ENCODE results near the gene ECE2.
"Not testable (repeated sequence)": the region's sequence is repeated elsewhere in the genome, so short reads cannot be mapped to it uniquely, and the experiment has no call there.

The ECE2 gene

DNA sequence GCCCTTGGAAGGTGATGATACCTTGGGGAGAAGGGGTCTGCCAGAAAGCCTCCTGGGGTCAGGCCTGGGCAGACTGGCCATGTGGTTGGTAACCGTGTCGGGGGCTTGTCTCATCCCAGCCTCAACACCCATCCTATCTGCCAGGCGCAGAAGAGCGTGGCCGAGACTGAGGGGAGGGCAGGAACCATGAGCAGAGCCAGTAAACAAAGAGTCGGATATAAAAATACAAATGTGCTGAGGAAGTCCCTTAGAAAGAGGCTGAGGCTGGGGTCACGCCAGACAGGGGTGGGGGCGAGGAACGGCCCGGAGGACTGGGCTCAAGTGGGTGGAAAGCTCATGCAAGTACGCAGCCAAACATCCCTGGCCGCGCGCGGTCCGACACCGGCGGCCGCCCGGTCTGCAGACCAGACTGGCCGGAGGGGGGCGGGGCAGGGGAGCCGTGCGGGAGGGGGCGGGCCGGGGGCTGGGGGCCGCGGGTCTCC, 16.4 kb upstream of the ECE2 start:
- Histone ChIP-seq H3K4me3 (no peak overlapping the region), H3K9me3 (ENCODE audit: low read depth, low read length) (no peaks in the 10 kb centered on the region), H3K9ac (ENCODE audit: insufficient read length) (no peak overlapping the region), H3K27ac (no peak overlapping the region), H3K36me3 (ENCODE audit: insufficient read depth, low read length) (no peaks in the 10 kb centered on the region)
- TF ChIP-seq POLR2AphosphoS5 (IDR thresholded peaks at IDR 0.05; ENCODE audit: borderline replicate concordance, low read depth, low read length), result no peak
- no peak for TF ChIP-seq EZH2 (IDR thresholded peaks at IDR 0.05)
- no peak for TF ChIP-seq FOXP2 (optimal IDR thresholded peaks at IDR 0.05; ENCODE audit: control extremely low read depth, extremely low read length, insufficient read depth)
- no peak for DNase-seq (ENCODE audit: low read depth, low spot score)

DNA sequence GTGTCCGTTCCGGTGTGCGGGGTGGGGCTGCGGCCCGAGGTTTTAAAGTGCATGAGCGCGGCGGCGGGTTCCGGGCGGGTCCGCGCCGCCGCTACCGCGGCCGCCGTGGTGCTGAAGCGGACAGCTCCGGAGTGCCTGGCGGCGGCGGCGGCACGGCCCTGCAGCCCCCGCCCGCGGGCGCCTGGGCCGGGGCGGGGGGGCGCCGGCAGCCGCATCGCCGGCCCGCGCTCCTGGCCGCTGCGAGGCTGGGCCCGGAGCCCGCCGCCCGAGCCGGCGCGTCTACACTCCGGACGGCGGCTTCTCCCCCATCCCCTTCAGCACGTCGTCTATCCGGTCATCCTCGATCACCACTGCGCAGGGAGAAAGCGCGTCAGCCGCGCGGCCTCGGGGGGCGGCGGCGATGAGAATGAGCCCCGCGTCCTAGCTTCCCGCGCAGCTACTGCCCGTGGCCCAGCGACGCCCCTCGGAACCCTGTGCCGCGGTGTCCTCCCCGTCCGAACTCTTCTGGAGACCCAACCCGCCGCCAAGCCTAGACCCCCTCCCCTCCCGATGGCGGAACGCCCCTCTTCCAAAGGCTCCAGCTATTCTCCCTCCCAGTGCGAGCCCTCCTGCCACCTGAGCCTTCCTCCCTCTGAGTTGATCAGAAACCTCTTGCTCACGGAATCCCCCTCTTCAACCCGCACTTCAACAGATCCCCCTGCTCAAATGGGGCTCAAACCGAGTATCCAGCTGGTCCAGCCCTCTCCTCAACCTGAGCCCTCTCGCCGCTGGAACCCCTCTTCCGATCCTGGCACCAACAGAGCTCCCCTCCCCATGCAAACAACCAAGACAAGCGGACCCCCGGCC, 15.7 kb upstream of the ECE2 start:
- Histone ChIP-seq H3K9me3 (ENCODE audit: low read depth, low read length) (no peaks in the 10 kb centered on the region), H3K36me3 (ENCODE audit: insufficient read depth, low read length) (no peaks in the 10 kb centered on the region), H3K4me3 (peak overlapping the region; percentile 75), H3K27ac (no peak overlapping the region), H3K9ac (ENCODE audit: insufficient read length) (no peak overlapping the region)
- no peak for DNase-seq (ENCODE audit: low read depth, low spot score)
- TF ChIP-seq EZH2 (IDR thresholded peaks at IDR 0.05), result no peak
- TF ChIP-seq POLR2AphosphoS5 (IDR thresholded peaks at IDR 0.05; ENCODE audit: borderline replicate concordance, low read depth, low read length), result no peak
- no peak for TF ChIP-seq FOXP2 (optimal IDR thresholded peaks at IDR 0.05; ENCODE audit: control extremely low read depth, extremely low read length, insufficient read depth)

DNA sequence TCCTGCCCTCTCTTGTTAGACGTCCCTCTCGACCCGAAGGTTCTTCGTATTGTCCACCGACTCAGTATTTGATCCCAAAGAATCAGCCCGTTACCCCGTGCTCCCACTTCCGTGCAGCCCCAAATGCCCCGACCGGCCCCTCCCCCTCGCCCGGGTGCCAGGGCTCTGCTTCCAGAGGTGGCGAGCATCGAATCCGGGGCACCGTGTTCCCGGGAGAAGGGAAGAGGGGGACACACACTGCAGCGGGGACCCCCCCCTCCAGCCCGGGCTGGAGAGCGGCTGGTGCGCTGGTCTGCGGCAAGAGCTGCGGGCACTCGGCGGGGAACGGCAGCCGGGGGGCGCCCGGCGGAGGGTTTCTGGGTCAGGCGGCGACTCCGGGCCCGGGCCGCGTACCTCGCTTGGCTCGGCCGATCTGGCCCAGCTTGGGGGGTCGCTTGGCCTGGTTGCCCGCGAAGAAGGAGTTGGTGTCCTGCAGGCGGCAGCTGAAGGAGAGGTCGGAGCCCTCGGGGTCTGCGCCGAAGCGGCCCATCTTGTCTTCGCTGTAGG, 15.0 kb upstream of the ECE2 start:
- no peak for DNase-seq (ENCODE audit: low read depth, low spot score)
- no peaks in the 10 kb centered on the region for H3K36me3 ChIP-seq (ENCODE audit: insufficient read depth, low read length)
- no peak overlapping the region for H3K9ac ChIP-seq (ENCODE audit: insufficient read length)
- no peak for TF ChIP-seq FOXP2 (optimal IDR thresholded peaks at IDR 0.05; ENCODE audit: control extremely low read depth, extremely low read length, insufficient read depth)
- peak; percentile 87 for TF ChIP-seq EZH2 (IDR thresholded peaks at IDR 0.05)
- no peak for TF ChIP-seq POLR2AphosphoS5 (IDR thresholded peaks at IDR 0.05; ENCODE audit: borderline replicate concordance, low read depth, low read length)
- peak overlapping the region; percentile 75 for H3K4me3 ChIP-seq
- H3K9me3 ChIP-seq (ENCODE audit: low read depth, low read length), result no peaks in the 10 kb centered on the region
- no peak overlapping the region for H3K27ac ChIP-seq

DNA sequence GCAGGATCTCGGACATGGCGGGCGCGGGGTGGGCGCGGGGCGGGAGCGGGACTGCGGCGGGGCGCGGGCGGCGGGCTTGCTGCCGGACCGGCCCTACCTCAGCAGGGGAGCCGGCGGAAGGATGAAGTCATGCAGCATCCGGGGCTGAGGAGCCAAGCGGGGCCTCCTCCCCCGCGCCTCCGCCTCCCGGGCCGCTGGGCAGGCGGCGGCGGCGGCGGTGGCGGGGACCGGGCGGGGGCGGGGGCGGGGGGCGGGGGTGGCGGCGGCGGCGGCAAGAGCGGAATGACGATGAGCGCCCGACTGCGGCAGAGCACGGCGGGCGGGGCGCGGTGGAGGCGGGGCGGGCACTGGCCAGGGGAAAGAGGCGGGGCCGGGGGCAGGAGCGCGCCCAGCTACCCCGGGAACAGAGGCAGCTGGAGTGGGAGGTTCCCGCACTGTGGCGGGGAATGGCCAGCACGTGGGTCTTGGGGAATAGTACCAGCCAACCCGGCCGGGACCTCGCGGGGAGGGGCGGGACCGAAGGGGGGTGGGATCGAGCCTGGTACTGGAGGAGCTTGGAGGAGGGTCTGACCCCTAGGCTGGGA, 14.5 kb upstream of the ECE2 start, which contains the start of gene CAMK2N2:
Gene CAMK2N2 (minus strand): TSS at position 284 of the 584 bp plus-strand sequence. CDS start 268 bp downstream, at position 16.
- no peak within 1 kb of the TSS for H3K9ac ChIP-seq (ENCODE audit: insufficient read length)
- peak within 1 kb of the TSS; percentile 78 for H3K4me3 ChIP-seq
- DNase-seq (ENCODE audit: low read depth, low spot score), result no peak
- no peak within 1 kb of the TSS for H3K27ac ChIP-seq
- H3K9me3 ChIP-seq (ENCODE audit: low read depth, low read length), result no peaks in the 10 kb centered on the region
- TF ChIP-seq EZH2 (IDR thresholded peaks at IDR 0.05), result no peak
- no peak for TF ChIP-seq FOXP2 (optimal IDR thresholded peaks at IDR 0.05; ENCODE audit: control extremely low read depth, extremely low read length, insufficient read depth)
- TF ChIP-seq POLR2AphosphoS5 (IDR thresholded peaks at IDR 0.05; ENCODE audit: borderline replicate concordance, low read depth, low read length), result no peak
- no peaks in the 10 kb centered on the region for H3K36me3 ChIP-seq (ENCODE audit: insufficient read depth, low read length)

DNA sequence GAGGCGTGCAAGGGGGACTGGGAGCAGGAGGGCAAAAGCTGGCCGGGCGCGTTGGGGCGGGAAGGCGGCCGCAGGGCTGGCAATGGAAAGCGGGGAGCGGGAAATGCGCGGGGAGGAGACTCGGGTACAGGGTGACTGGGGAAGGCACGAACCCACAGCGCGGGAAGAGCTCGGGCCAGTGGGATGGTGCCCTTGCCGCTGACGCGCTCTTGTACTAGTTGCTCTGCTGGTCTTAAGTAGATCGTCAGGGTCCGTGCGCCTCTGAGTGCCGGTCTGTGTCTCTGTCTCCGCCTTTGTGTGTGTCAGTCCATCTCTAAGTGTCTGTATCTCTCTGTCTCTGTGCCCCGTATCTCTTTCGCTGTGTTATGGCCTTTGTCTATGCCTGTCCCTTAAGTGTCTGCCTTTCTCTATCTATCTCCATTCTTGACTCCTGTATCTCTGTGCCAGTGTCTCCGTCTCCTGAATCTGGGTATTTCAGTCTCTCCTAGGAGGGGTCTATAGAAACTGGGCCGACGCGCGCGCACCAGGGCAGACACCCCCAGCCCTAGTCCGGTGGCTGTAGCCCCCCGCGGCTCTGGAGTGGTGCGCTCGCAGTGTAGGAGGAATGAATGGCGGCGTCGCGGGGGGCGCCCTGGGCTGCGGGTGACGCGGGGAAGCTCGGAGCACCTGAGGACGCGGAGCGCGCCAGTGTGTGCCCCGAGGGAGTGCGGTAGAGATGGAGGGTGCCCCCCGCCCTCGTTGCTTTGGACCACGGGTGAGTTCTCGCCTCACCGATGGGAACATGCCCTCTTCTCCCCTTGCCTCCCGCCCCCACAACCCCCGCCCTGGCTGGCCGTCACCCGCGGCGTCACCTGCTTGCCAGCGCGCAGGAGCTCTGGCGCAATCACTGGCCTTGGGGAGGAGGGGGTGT, 13.7 kb upstream of the ECE2 start:
- Histone ChIP-seq H3K36me3 (ENCODE audit: insufficient read depth, low read length) (no peaks in the 10 kb centered on the region), H3K9me3 (ENCODE audit: low read depth, low read length) (no peaks in the 10 kb centered on the region), H3K27ac (no peak overlapping the region), H3K4me3 (peak overlapping the region; percentile 78), H3K9ac (ENCODE audit: insufficient read length) (no peak overlapping the region)
- DNase-seq (ENCODE audit: low read depth, low spot score), result no peak
- TF ChIP-seq FOXP2 (optimal IDR thresholded peaks at IDR 0.05; ENCODE audit: control extremely low read depth, extremely low read length, insufficient read depth), result peak; percentile 16
- no peak for TF ChIP-seq POLR2AphosphoS5 (IDR thresholded peaks at IDR 0.05; ENCODE audit: borderline replicate concordance, low read depth, low read length)
- TF ChIP-seq EZH2 (IDR thresholded peaks at IDR 0.05), result peak; percentile 55

DNA sequence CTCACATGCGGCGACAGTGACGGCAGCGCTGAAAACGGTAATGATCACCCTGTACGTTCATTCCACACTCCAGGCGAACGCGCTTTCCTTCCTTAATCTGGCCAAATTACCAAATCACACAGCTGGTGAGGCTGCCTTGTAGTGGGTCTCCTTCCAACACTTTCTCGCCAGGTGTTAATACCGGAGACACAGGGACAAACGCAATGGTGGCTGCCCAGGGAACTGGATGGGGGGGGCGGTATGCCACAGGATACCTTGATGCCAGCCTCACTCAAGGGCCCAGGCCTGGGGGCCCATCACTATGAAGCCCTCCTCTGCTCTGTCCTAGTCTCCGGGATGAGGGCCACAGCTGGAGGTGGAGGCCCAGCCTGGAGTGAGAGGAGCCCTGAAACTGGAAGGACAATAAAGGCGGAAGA, 13.1 kb upstream of the ECE2 start:
- H3K9ac ChIP-seq (ENCODE audit: insufficient read length), result no peak overlapping the region

DNA sequence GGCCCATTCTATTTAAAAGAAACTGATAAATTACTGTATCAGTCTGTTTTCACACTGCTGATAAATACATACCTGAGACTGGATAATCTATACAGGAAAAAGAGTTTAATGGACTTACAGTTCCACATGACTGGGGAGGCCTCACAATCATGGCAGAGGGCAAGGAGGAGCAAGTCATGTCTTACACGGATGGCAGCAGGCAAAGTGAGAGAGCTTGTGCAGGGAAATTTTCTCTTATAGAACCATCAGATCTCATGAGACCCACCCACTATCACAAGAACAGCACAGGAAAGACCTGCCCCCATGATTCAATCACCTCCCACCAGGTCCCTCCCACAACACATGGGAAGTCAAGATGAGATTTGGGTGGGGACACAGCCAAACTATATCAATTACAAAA, 8.6 kb upstream of the ECE2 start:
- H3K4me3 ChIP-seq, result not testable (repeated sequence)

More for the DNA sequence above, 13.1 kb upstream of the ECE2 start:
- no peak overlapping the region for H3K27ac ChIP-seq
- H3K36me3 ChIP-seq (ENCODE audit: insufficient read depth, low read length), result no peaks in the 10 kb centered on the region
- no peak for TF ChIP-seq EZH2 (IDR thresholded peaks at IDR 0.05)
- no peak for TF ChIP-seq POLR2AphosphoS5 (IDR thresholded peaks at IDR 0.05; ENCODE audit: borderline replicate concordance, low read depth, low read length)
- TF ChIP-seq FOXP2 (optimal IDR thresholded peaks at IDR 0.05; ENCODE audit: control extremely low read depth, extremely low read length, insufficient read depth), result no peak
- no peaks in the 10 kb centered on the region for H3K9me3 ChIP-seq (ENCODE audit: low read depth, low read length)
- no peak for DNase-seq (ENCODE audit: low read depth, low spot score)
- peak overlapping the region; percentile 78; the same call in 1 of the 2 replicates for H3K4me3 ChIP-seq

More for the DNA sequence above, 8.6 kb upstream of the ECE2 start:
- DNase-seq (ENCODE audit: low read depth, low spot score); H3K27ac ChIP-seq; H3K36me3 ChIP-seq (ENCODE audit: insufficient read depth, low read length); H3K9ac ChIP-seq (ENCODE audit: insufficient read length); H3K9me3 ChIP-seq (ENCODE audit: low read depth, low read length): not testable (repeated sequence)

All from SK-N-MC (cell line).